Measurements from ENCODE around the gene CFAP57. TPM values are rescaled to one million over a fixed set of nuclear protein-coding genes. Genes with fewer than 3 reads are reported as not detected.

The CFAP57 gene
- total RNA-seq, 2 donors from 2014 or later = 0.66 TPM; not detected in 1

- no peaks in the 10 kb centered on the region for H3K27me3 ChIP-seq
- H3K27ac ChIP-seq = no peak overlapping the region
- no peak for TF ChIP-seq CTCF (IDR thresholded peaks at IDR 0.05)
- H3K36me3 ChIP-seq = no peaks in the 10 kb centered on the region
- H3K9me3 ChIP-seq = no peaks in the 10 kb centered on the region
- H3K9ac ChIP-seq (ENCODE audit: low read depth in 2 of 2, low read length in 2 of 2) = no peak overlapping the region
- intact Hi-C loops (cut with DNase I) = no loop called here
- H3K4me1 ChIP-seq = no peaks in the 10 kb centered on the region
- no peak for DNase-seq
- no peak overlapping the region for H3K4me3 ChIP-seq
Observed at GRCh38 chr1:43238991-43239469, 66.9 kb downstream of the CFAP57 start.

- Histone ChIP-seq H3K4me3 (no peak overlapping the region), H3K27me3 (no peaks in the 10 kb centered on the region), H3K9ac (ENCODE audit: low read depth in 2 of 2, low read length in 2 of 2) (no peak overlapping the region), H3K36me3 (no peaks in the 10 kb centered on the region), H3K4me1 (no peaks in the 10 kb centered on the region), H3K9me3 (no peaks in the 10 kb centered on the region), H3K27ac (no peak overlapping the region)
- DNase-seq = no peak
- TF ChIP-seq CTCF (IDR thresholded peaks at IDR 0.05) = no peak
- intact Hi-C loops (cut with DNase I) = no loop called here
Observed at GRCh38 chr1:43239484-43239883, 67.4 kb downstream of the CFAP57 start.

DNA sequence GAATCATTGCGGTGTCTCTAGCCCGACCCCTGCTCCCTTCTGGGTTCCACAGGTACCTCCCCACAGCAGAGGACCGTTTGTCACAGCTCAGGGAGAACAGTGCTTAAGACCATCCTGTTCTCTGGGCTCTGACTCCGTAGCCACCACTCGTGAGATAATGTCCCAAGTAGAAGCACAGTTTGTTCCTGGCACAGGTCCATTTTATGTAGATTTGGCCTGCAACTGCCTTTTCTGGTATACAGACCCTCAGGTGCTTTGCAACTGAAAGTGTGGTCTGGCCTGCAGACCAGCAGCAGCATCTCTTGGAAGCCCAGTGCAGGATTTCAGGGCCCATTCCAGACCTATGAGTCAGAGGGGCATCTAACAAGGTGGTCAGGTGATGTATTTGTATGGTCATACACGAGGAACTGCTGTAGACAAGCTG, 69.3 kb downstream of the CFAP57 start:
- H3K27me3 ChIP-seq = no peaks in the 10 kb centered on the region
- no peak overlapping the region for H3K4me3 ChIP-seq
- no peak overlapping the region for H3K27ac ChIP-seq
- intact Hi-C loops (cut with DNase I) = no loop called here
- H3K36me3 ChIP-seq = no peaks in the 10 kb centered on the region
- H3K9me3 ChIP-seq = no peaks in the 10 kb centered on the region
- no peak for DNase-seq
- H3K9ac ChIP-seq (ENCODE audit: low read depth in 2 of 2, low read length in 2 of 2) = no peak overlapping the region
- no peak for TF ChIP-seq CTCF (IDR thresholded peaks at IDR 0.05)
- no peaks in the 10 kb centered on the region for H3K4me1 ChIP-seq

- TF ChIP-seq CTCF (IDR thresholded peaks at IDR 0.05) = no peak
- Histone ChIP-seq H3K4me3 (no peak overlapping the region), H3K36me3 (no peaks in the 10 kb centered on the region), H3K27ac (no peak overlapping the region), H3K4me1 (no peaks in the 10 kb centered on the region), H3K9ac (ENCODE audit: low read depth in 2 of 2, low read length in 2 of 2) (no peak overlapping the region), H3K9me3 (no peaks in the 10 kb centered on the region), H3K27me3 (no peaks in the 10 kb centered on the region)
- intact Hi-C loops (cut with DNase I) = no loop called here
- DNase-seq = no peak
Observed at GRCh38 chr1:43243299-43243698, 71.2 kb downstream of the CFAP57 start.

- TF ChIP-seq CTCF (IDR thresholded peaks at IDR 0.05) = no peak
- Histone ChIP-seq H3K9ac (ENCODE audit: low read depth in 2 of 2, low read length in 2 of 2) (no peak overlapping the region), H3K4me3 (no peak overlapping the region), H3K27me3 (no peaks in the 10 kb centered on the region), H3K4me1 (no peaks in the 10 kb centered on the region), H3K9me3 (no peaks in the 10 kb centered on the region), H3K27ac (no peak overlapping the region), H3K36me3 (no peaks in the 10 kb centered on the region)
- no peak for DNase-seq
- intact Hi-C loops (cut with DNase I) = no loop called here
Observed at GRCh38 chr1:43246466-43247213, 74.5 kb downstream of the CFAP57 start.

All from colonic mucosa (tissue), 4 donors.